B cell (primary cell): ENCODE results near the gene CAMK2B. TPM values are rescaled to one million over a fixed set of nuclear protein-coding genes. Genes with fewer than 3 reads are reported as not detected.

ENCODE experiments used
- ATAC-seq: fragments of 200-7000 bp; cut with Tn5 transposase; one replicate; pipeline ENCODE4 v1.10.0; 2021; ENCODE audit warnings: low read depth, mild to moderate bottlenecking, moderate number of reproducible peaks, moderate library complexity
- CTCF ChIA-PET: fragments of 350-600 bp; sonication (Branson Sonifier 250); formaldehyde crosslinking; loops from one replicate; lab custom pipeline; 2021; ENCODE audit warnings: antibody characterized with exemption, inconsistent platforms; lab: Charles Lee
- POLR2A ChIA-PET: fragments of 350-600 bp; sonication (Branson Sonifier 250); formaldehyde crosslinking; loops from one replicate; lab custom pipeline; 2021; ENCODE audit warnings: antibody characterized with exemption; lab: Charles Lee
- DNase-seq: peaks from one replicate; pipeline ENCODE4 v3.0.0; 2013
- H2AFZ ChIP-seq: 2 replicates; pipeline ENCODE4 v1.6.1; 2012; ENCODE audit warnings: mild to moderate bottlenecking, low read depth, low read length; ENCODE audit not compliant: insufficient read depth, poor library complexity, severe bottlenecking
- H3K27ac ChIP-seq, 2 donors: 1 replicate in 1 of 2; 2 replicates in 1 of 2; pipeline ENCODE4 v1.5.1; 2012 to 2013; ENCODE audit warnings: low read length in 2 of 2, mild to moderate bottlenecking in 2 of 2, moderate library complexity in 1 of 2
- H3K27me3 ChIP-seq, 4 experiments: fragments of 200-600 bp in 1 of 4; sonication (generic) in 1 of 4; replicated peaks in 1 of 4; 1 replicate in 2 of 4; 2 replicates in 2 of 4; pipeline versions ENCODE4 v1.6.1 to v1.7.0; 2013 to 2016; ENCODE audit warnings: low read length in 3 of 4, mild to moderate bottlenecking in 2 of 4, mixed read lengths in 1 of 4, moderate library complexity in 1 of 4; ENCODE audit not compliant: insufficient read depth in 4 of 4, control insufficient read depth in 3 of 4; ENCODE audit errors: control extremely low read depth in 1 of 4
- H3K36me3 ChIP-seq, 2 experiments: replicated peaks in 1 of 2; 1 replicate in 1 of 2; 2 replicates in 1 of 2; pipeline versions ENCODE4 v1.6.1 to v1.7.1; 2013; ENCODE audit warnings: low read length in 1 of 2; ENCODE audit not compliant: insufficient read depth in 2 of 2, control insufficient read depth in 1 of 2; ENCODE audit errors: control extremely low read depth in 1 of 2, extremely low read depth in 1 of 2
- H3K4me1 ChIP-seq, 2 donors: fragments of 200-600 bp in 1 of 2; sonication (generic) in 1 of 2; 1 replicate in 1 of 2; 2 replicates in 1 of 2; pipeline versions ENCODE4 v1.5.1 to v1.6.1; 2013 to 2017; ENCODE audit warnings: low read length in 2 of 2; ENCODE audit not compliant: control insufficient read depth in 2 of 2, insufficient read depth in 2 of 2
- H3K4me2 ChIP-seq: replicated peaks from 2 replicates; pipeline ENCODE3; 2012; ENCODE audit warnings: mild to moderate bottlenecking, low read depth, low read length; ENCODE audit not compliant: poor library complexity, severe bottlenecking
- H3K4me3 ChIP-seq, 5 experiments: fragments of 200-600 bp in 1 of 5; sonication (generic) in 1 of 5; 1 replicate in 3 of 5; 2 replicates in 2 of 5; pipeline versions ENCODE4 v1.5.1 to v1.7.0; 2011 to 2016; ENCODE audit warnings: low read length in 4 of 5, mild to moderate bottlenecking in 4 of 5, low read depth in 2 of 5, control low read depth in 1 of 5, moderate library complexity in 1 of 5; ENCODE audit not compliant: insufficient read depth in 1 of 5; ENCODE audit errors: control extremely low read depth in 1 of 5, extremely low read depth in 1 of 5
- H3K79me2 ChIP-seq: fragments of 200-600 bp; sonication (generic); one replicate; pipeline ENCODE4 v1.6.0; 2016; ENCODE audit warnings: low read length; ENCODE audit not compliant: control insufficient read depth, insufficient read depth
- H3K9ac ChIP-seq: fragments of 200-600 bp; sonication (generic); 2 replicates; pipeline ENCODE4 v1.6.1; 2017; ENCODE audit warnings: mild to moderate bottlenecking, low read length, moderate library complexity
- H3K9me3 ChIP-seq, 3 donors: one replicate each; pipeline versions ENCODE4 v1.6.1 to v1.7.1; 2013; ENCODE audit warnings: low read length in 2 of 3; ENCODE audit not compliant: control insufficient read depth in 2 of 3, insufficient read depth in 1 of 3; ENCODE audit errors: control extremely low read depth in 1 of 3
- H4K20me1 ChIP-seq: 2 replicates; pipeline ENCODE4 v1.6.0; 2012; ENCODE audit warnings: mild to moderate bottlenecking, low read length; ENCODE audit not compliant: insufficient read depth, control insufficient read depth, poor library complexity, severe bottlenecking
- H3K27ac Mint-ChIP-seq: one replicate; pipeline ENCODE4 v1.8.0; 2021; ENCODE audit warnings: mixed read lengths
- H3K27me3 Mint-ChIP-seq: one replicate; pipeline ENCODE4 v1.8.0; 2021; ENCODE audit warnings: mixed read lengths
- H3K4me1 Mint-ChIP-seq: one replicate; pipeline ENCODE4 v1.8.0; 2021; ENCODE audit warnings: mixed read lengths
- H3K4me3 Mint-ChIP-seq: one replicate; pipeline ENCODE4 v1.8.0; 2021; ENCODE audit warnings: mixed read lengths
- H3K9me3 Mint-ChIP-seq: one replicate; pipeline ENCODE4 v1.8.0; 2022; ENCODE audit warnings: mixed read lengths; ENCODE audit not compliant: insufficient read depth
- EZH2 ChIP-seq: IDR thresholded peaks from 2 replicates; pipeline ENCODE4 v1.6.1; 2012; ENCODE audit warnings: borderline replicate concordance, low read depth, mild to moderate bottlenecking, moderate library complexity, low read length; ENCODE audit not compliant: insufficient read depth, poor library complexity, severe bottlenecking
- WGBS: methylation state at CpG from one replicate; pipeline ENCODE4 v1.1.5; 2013; ENCODE audit warnings: missing lambda C conversion rate; ENCODE audit not compliant: insufficient coverage; 5-methylcytosine and 5-hydroxymethylcytosine counted together
- intact Hi-C: fragments of 100-400 bp; cut with micrococcal nuclease; formaldehyde crosslinking; loops from one replicate; pipeline ENCODE4 v1.10.0; 2022
- polyA plus RNA-seq: library from polyadenylated mRNA; depleted of rRNA; stranded (reverse); fragments of >200 nt; gene quantifications from 2 replicates; pipeline ENCODE4 v1.2.3, GENCODE V29; 2012
- total RNA-seq, 2 donors: library from RNA; stranded (reverse); fragments of 120-200 nt in 1 of 2; gene quantifications; 1 replicate in 1 of 2; 2 replicates in 1 of 2; pipeline versions ENCODE4 v1.2.3 to v1.2.4, GENCODE V29; 2013 to 2022
- TF ChIP-seq, protein P1 (sequence below): fragments of 200-600 bp; IDR thresholded peaks from one replicate; pipeline ENCODE4 v1.8.0; 2022; ENCODE audit warnings: antibody characterized with exemption, mild to moderate bottlenecking

The CAMK2B gene
- total and polyA plus RNA-seq, 2 donors (not counting 1 experiment from before 2014, with no cell fraction given) = 0.42 TPM; not detected in 1

DNA sequence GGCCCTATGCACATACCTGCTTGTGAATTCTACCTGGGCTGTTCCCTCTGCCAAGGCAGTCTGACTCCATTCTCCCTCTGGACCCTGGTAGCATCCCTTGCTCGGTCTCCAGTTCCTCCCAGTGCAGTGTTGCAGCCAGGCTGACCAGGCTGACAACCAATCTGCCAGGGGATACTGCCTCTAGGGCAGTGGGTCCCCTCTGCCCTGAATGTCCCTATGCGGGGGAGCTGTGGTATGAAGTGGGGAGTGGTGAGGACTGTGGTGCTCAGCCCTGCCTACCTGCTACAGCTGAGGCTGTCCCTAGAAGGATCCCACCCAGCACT lies 48.0 kb upstream of the CAMK2B start:
- CTCF ChIA-PET = no interaction called here
- intact Hi-C loops = no loop called here
- H3K36me3 ChIP-seq = no peaks in the 10 kb centered on the region
- TF ChIP-seq, protein P1, sequence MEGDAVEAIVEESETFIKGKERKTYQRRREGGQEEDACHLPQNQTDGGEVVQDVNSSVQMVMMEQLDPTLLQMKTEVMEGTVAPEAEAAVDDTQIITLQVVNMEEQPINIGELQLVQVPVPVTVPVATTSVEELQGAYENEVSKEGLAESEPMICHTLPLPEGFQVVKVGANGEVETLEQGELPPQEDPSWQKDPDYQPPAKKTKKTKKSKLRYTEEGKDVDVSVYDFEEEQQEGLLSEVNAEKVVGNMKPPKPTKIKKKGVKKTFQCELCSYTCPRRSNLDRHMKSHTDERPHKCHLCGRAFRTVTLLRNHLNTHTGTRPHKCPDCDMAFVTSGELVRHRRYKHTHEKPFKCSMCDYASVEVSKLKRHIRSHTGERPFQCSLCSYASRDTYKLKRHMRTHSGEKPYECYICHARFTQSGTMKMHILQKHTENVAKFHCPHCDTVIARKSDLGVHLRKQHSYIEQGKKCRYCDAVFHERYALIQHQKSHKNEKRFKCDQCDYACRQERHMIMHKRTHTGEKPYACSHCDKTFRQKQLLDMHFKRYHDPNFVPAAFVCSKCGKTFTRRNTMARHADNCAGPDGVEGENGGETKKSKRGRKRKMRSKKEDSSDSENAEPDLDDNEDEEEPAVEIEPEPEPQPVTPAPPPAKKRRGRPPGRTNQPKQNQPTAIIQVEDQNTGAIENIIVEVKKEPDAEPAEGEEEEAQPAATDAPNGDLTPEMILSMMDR = no peak
- no peak for TF ChIP-seq EZH2
- peaks cover 0 to 4% (median 4%) of the 10 kb centered on the region in 3 donors for H3K9me3 ChIP-seq
- 91% methylated on average over 1 of the region's 2 CpGs for WGBS
- H3K27me3 Mint-ChIP-seq = peaks cover 23% of the 10 kb centered on the region
- peaks cover 0 to 7% (median 1%) of the 10 kb centered on the region in 4 experiments for H3K27me3 ChIP-seq
- H3K4me1 ChIP-seq = peaks cover 5 to 11% of the 10 kb centered on the region in 2 donors
- DNase-seq (no peak), ATAC-seq (no peak)
- no peak overlapping the region for H2AFZ ChIP-seq
- no peak overlapping the region for H3K27ac Mint-ChIP-seq
- H3K9ac ChIP-seq = no peak overlapping the region
- H3K79me2 ChIP-seq = no peaks in the 10 kb centered on the region
- no peaks in the 10 kb centered on the region for H4K20me1 ChIP-seq
- H3K4me3 ChIP-seq = no peak overlapping the region
- H3K9me3 Mint-ChIP-seq = peaks cover 2% of the 10 kb centered on the region
- H3K4me1 Mint-ChIP-seq = peaks cover 11% of the 10 kb centered on the region
- H3K4me2 ChIP-seq = no peak overlapping the region
- no peak overlapping the region for H3K4me3 Mint-ChIP-seq
- POLR2A ChIA-PET = no interaction called here
- H3K27ac ChIP-seq = no peak overlapping the region

DNA sequence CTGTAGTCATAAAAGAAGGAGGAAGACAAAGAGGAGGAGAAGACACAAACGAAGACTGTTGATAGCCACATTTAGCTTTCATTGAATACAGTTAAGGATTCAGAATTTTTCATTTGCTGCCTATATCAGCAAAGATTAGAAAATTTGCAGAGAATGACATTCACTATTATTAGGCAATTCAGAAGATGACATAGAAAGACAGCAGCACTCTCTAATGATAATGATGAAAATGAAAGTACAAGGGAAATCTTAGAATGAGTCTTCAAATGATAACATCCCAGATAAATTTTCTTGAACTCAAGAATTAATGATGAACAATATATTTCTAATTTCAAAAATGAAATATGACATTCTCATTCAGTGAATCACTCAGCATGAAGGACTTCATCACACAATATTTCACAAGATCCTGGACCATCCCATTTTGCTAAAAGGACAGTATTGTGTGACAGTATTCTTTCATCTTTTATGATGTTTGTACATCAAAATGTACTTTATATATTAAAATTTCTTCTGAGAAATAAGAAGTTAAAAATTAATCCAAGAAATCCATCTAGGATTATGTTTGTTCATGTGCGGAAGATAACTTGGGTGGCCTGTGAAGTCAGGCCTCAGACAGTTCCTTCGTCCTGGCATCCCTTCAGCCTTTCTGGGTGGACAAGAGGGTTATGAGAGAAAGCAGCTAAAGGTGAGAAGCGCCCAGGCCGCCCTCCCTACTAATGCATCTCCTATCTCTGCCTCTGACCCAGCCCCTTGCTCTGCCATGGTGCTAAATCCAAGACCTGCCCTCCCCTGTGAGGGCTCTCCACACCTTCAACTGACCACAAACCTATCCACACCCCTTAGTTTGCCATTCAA lies 47.4 kb upstream of the CAMK2B start:
- Mint-ChIP-seq H3K27ac (no peak overlapping the region), H3K27me3 (peaks cover 27% of the 10 kb centered on the region), H3K4me3 (no peak overlapping the region), H3K4me1 (peaks cover 5% of the 10 kb centered on the region), H3K9me3 (peaks cover 2% of the 10 kb centered on the region)
- ChIA-PET POLR2A (no interaction called here), CTCF (no interaction called here)
- WGBS = 59% methylated on average over 2 of the region's 5 CpGs
- Histone ChIP-seq H3K4me3 (no peak overlapping the region), H3K36me3 (no peaks in the 10 kb centered on the region), H2AFZ (no peak overlapping the region), H3K4me1 (peaks cover 4 to 6% of the 10 kb centered on the region in 2 donors), H3K27ac (no peak overlapping the region), H3K79me2 (no peaks in the 10 kb centered on the region), H3K4me2 (no peak overlapping the region), H3K9ac (no peak overlapping the region), H3K9me3 (peaks cover 0 to 7% (median 4%) of the 10 kb centered on the region in 3 donors), H3K27me3 (peaks cover 0 to 12% (median 2%) of the 10 kb centered on the region in 4 experiments), H4K20me1 (no peaks in the 10 kb centered on the region)
- DNase-seq (no peak), ATAC-seq (no peak)
- TF ChIP-seq EZH2 = no peak
- TF ChIP-seq, protein P1 = no peak
- intact Hi-C loops = no loop called here
